Measurements from ENCODE around the gene LPIN2.

LPIN2 gene

GRCh38 chr18:3013024-3013804, at the start of gene LPIN2:
LPIN2 (minus strand) TSS chr18:3013144; CDS start chr18:2960840, 52,304 bp downstream.
- DNase-seq (ENCODE audit: insufficient read length, low spot score) (peak; percentile 92), FAIRE-seq (no peak)
- no peak for TF ChIP-seq CTCF (IDR thresholded peaks at IDR 0.05; ENCODE audit: insufficient read depth, missing control alignments)

GRCh38 chr18:3061581-3062312, 48.8 kb upstream of the LPIN2 start:
- TF ChIP-seq CTCF (IDR thresholded peaks at IDR 0.05; ENCODE audit: insufficient read depth, missing control alignments) = no peak
- no peak for FAIRE-seq

GRCh38 chr18:3060667-3061580, 48.0 kb upstream of the LPIN2 start:
- FAIRE-seq (no peak), DNase-seq (ENCODE audit: insufficient read length, low spot score) (no peak)
- TF ChIP-seq CTCF (IDR thresholded peaks at IDR 0.05; ENCODE audit: insufficient read depth, missing control alignments) = no peak

More at GRCh38 chr18:3061581-3062312, 48.8 kb upstream of the LPIN2 start:
- DNase-seq (ENCODE audit: insufficient read length, low spot score) = no peak

DNA sequence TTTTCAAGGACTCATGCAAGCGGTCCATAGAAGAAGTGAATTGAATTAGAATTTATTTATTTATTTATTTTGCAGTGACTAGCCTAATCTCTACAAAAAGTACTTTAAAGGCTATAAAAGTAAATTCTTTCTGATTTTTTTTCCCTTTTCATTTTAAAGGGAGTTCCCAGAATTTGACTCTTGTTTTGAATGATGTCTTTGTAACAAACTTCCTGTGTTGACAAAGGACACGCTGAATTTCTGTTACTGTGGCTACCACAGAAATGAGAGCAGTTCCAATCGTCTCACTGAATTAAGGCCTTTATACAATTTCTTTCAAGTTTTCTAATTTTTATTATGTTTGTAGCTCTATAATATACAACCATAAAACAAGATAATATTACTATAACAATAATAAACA, 46.3 kb upstream of the LPIN2 start:
- DNase-seq (ENCODE audit: insufficient read length, low spot score) (no peak), FAIRE-seq (no peak)
- no peak for TF ChIP-seq CTCF (IDR thresholded peaks at IDR 0.05; ENCODE audit: insufficient read depth, missing control alignments)

GRCh38 chr18:3058328-3059191, 45.6 kb upstream of the LPIN2 start:
- no peak for TF ChIP-seq CTCF (IDR thresholded peaks at IDR 0.05; ENCODE audit: insufficient read depth, missing control alignments)
- FAIRE-seq (no peak), DNase-seq (ENCODE audit: insufficient read length, low spot score) (no peak)

DNA sequence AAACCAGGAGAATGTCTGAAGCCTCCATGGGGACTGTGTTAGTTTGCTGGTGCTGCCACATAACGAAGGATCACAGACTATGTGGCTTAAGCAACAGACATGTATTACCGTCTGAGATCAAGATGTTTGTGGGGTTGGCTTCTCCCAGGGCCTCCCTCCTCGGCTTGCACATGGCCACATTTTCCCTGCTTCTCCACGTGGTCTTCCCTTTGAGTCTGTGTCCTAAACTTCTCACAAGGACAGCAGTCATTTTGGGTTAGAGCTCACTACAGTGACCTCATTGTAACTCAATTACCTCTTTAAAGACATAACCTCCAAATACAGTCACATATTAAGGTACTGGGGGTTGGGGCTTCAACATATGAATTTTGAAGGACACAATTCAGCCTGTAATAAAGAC, 44.6 kb upstream of the LPIN2 start:
- no peak for TF ChIP-seq CTCF (IDR thresholded peaks at IDR 0.05; ENCODE audit: insufficient read depth, missing control alignments)
- FAIRE-seq (no peak), DNase-seq (ENCODE audit: insufficient read length, low spot score) (no peak)
